Superior temporal gyrus (tissue), 1 donor: ENCODE results near the gene OR52H1.
"Not testable (repeated sequence)": the region's sequence is repeated elsewhere in the genome, so short reads cannot be mapped to it uniquely, and the experiment has no call there.

Experiments used
- DNase-seq: peaks from one replicate; pipeline ENCODE4 v3.0.0-alpha.2; 2016; ENCODE audit errors: extremely low spot score

OR52H1 gene

GRCh38 chr11:5548440-5548839, at the start of gene OR52H1:
OR52H1 (minus strand) TSS chr11:5548540; CDS start chr11:5545505, 3,035 bp downstream.
- DNase-seq, result no peak

GRCh38 chr11:5597953-5598352, 49.6 kb upstream of the OR52H1 start:
- DNase-seq, result no peak

GRCh38 chr11:5596607-5597201, 48.4 kb upstream of the OR52H1 start, which contains the start of gene TRIM6:
TRIM6 (plus strand) TSS chr11:5596637; CDS start chr11:5596898, 261 bp downstream.
- DNase-seq, result no peak

- DNase-seq, result no peak
These were observed 44.8 kb upstream of the OR52H1 start for GRCh38 chr11:5593146-5593545.

- no peak for DNase-seq
These were observed 44.3 kb upstream of the OR52H1 start for GRCh38 chr11:5592615-5593014.

GRCh38 chr11:5591613-5592012, 43.3 kb upstream of the OR52H1 start:
- DNase-seq, result no peak

GRCh38 chr11:5589906-5590305, 41.6 kb upstream of the OR52H1 start:
- not testable (repeated sequence) for DNase-seq

- DNase-seq, result not testable (repeated sequence)
These were observed 36.1 kb upstream of the OR52H1 start for GRCh38 chr11:5584458-5584857.

GRCh38 chr11:5581014-5581413, 32.7 kb upstream of the OR52H1 start:
- no peak for DNase-seq

GRCh38 chr11:5580577-5580976, 32.2 kb upstream of the OR52H1 start, which contains the start of gene OR52B6:
OR52B6 (plus strand) TSS chr11:5580877; CDS start chr11:5580877, 0 bp downstream.
- DNase-seq, result no peak

GRCh38 chr11:5577101-5577500, 28.8 kb upstream of the OR52H1 start:
- no peak for DNase-seq

GRCh38 chr11:5575152-5575551, 26.8 kb upstream of the OR52H1 start:
- DNase-seq, result no peak

GRCh38 chr11:5574654-5575053, 26.3 kb upstream of the OR52H1 start:
- DNase-seq, result no peak

GRCh38 chr11:5564259-5565019, 16.1 kb upstream of the OR52H1 start:
- DNase-seq, result no peak

- no peak for DNase-seq
These were observed 9.4 kb upstream of the OR52H1 start for GRCh38 chr11:5557751-5558150.

- DNase-seq, result no peak
These were observed 8.4 kb upstream of the OR52H1 start for GRCh38 chr11:5556596-5557188.

- peak; percentile 22 for DNase-seq
These were observed 5.0 kb upstream of the OR52H1 start for GRCh38 chr11:5553343-5553742.

GRCh38 chr11:5550440-5551095, 2.2 kb upstream of the OR52H1 start:
- DNase-seq, result no peak

GRCh38 chr11:5547982-5548381, 358 bp downstream of the OR52H1 start:
- DNase-seq, result no peak

- DNase-seq, result no peak
These were observed 1.9 kb downstream of the OR52H1 start for GRCh38 chr11:5546457-5546856.

- no peak for DNase-seq
These were observed 6.9 kb downstream of the OR52H1 start for GRCh38 chr11:5541427-5541826.

- no peak for DNase-seq
These were observed 11.9 kb downstream of the OR52H1 start for GRCh38 chr11:5536482-5536881.
